T-helper 2 cell (primary cell): Measurements from ENCODE around the gene WDPCP.
A peak's percentile ranks its signal among the peaks of the same experiment; 100 is the strongest.
"Not testable (repeated sequence)": the region's sequence is repeated elsewhere in the genome, so short reads cannot be mapped to it uniquely, and the experiment has no call there.

Experiments used
- DNase-seq, 5 experiments: peaks; one replicate each; pipeline versions ENCODE4 v3.0.0 to v3.0.0-alpha.2; 2012 to 2022

Gene WDPCP

GRCh38 chr2:63438181-63438580, 150.1 kb downstream of the WDPCP start:
- DNase-seq: no peak

GRCh38 chr2:63436488-63436887, 151.8 kb downstream of the WDPCP start:
- DNase-seq: no peak

GRCh38 chr2:63435070-63435469, 153.2 kb downstream of the WDPCP start:
- DNase-seq: no peak

- DNase-seq: no peak
These were observed 154.0 kb downstream of the WDPCP start for GRCh38 chr2:63434024-63435001.

GRCh38 chr2:63432373-63432772, 155.9 kb downstream of the WDPCP start:
- DNase-seq: peak in 1 of 5 experiments; percentile 7

- no peak for DNase-seq
These were observed 162.7 kb downstream of the WDPCP start for GRCh38 chr2:63425606-63426005.

- DNase-seq: no peak
These were observed 163.2 kb downstream of the WDPCP start for GRCh38 chr2:63425079-63425416.

- peak in 1 of 5 experiments; percentile 72 for DNase-seq
These were observed 163.8 kb downstream of the WDPCP start for GRCh38 chr2:63424329-63425078.

GRCh38 chr2:63422556-63422955, 165.7 kb downstream of the WDPCP start:
- no peak for DNase-seq

GRCh38 chr2:63408530-63408929, 179.7 kb downstream of the WDPCP start:
- DNase-seq: no peak

- no peak for DNase-seq
These were observed 181.6 kb downstream of the WDPCP start for GRCh38 chr2:63406641-63407040.

- no peak for DNase-seq
These were observed 184.5 kb downstream of the WDPCP start for GRCh38 chr2:63403820-63404219.

- not testable (repeated sequence) for DNase-seq
These were observed 185.4 kb downstream of the WDPCP start for GRCh38 chr2:63402889-63403288.

- DNase-seq: no peak
These were observed 189.1 kb downstream of the WDPCP start for GRCh38 chr2:63399156-63399555.

- DNase-seq: no peak
These were observed 208.8 kb downstream of the WDPCP start for GRCh38 chr2:63379451-63379850.

- DNase-seq: peak in 1 of 5 experiments; percentile 1
These were observed 209.7 kb downstream of the WDPCP start for GRCh38 chr2:63378589-63378988.

- DNase-seq: no peak
These were observed 213.9 kb downstream of the WDPCP start for GRCh38 chr2:63374341-63374740.

GRCh38 chr2:63372549-63372948, 215.7 kb downstream of the WDPCP start:
- DNase-seq: no peak

- no peak for DNase-seq
These were observed 219.1 kb downstream of the WDPCP start for GRCh38 chr2:63369146-63369545.

GRCh38 chr2:63364866-63365265, 223.4 kb downstream of the WDPCP start:
- DNase-seq: no peak

- not testable (repeated sequence) for DNase-seq
These were observed 230.6 kb downstream of the WDPCP start for GRCh38 chr2:63357722-63358121.

- DNase-seq: no peak
These were observed 240.9 kb downstream of the WDPCP start for GRCh38 chr2:63347361-63347760.

GRCh38 chr2:63346411-63346810, 241.9 kb downstream of the WDPCP start:
- DNase-seq: no peak

- no peak for DNase-seq
These were observed 243.0 kb downstream of the WDPCP start for GRCh38 chr2:63345285-63345633.
